SK-N-MC (cell line): Measurements from ENCODE around the gene SLC9A9.

Experiments used
- DNase-seq: peaks from one replicate; pipeline ENCODE4 v3.0.0-alpha.2; 2011; ENCODE audit warnings: low read depth, low spot score
- H3K27ac ChIP-seq: fragments of 200-600 bp; sonication (generic); 2 replicates; pipeline ENCODE4 v1.5.1; 2016; ENCODE audit warnings: mixed run types
- H3K36me3 ChIP-seq: fragments of 200-600 bp; sonication (generic); 2 replicates; pipeline ENCODE4 v1.6.1; 2017; ENCODE audit warnings: antibody characterized with exemption, low read length, mixed read lengths; ENCODE audit not compliant: insufficient read depth
- H3K4me3 ChIP-seq: fragments of 200-600 bp; sonication (generic); 2 replicates; pipeline ENCODE4 v1.5.1; 2016
- H3K9ac ChIP-seq: fragments of 200-600 bp; sonication (generic); 2 replicates; pipeline ENCODE4 v1.8.0; 2017; ENCODE audit warnings: mixed run types, mixed read lengths; ENCODE audit not compliant: insufficient read length
- H3K9me3 ChIP-seq: fragments of 200-600 bp; sonication (generic); 2 replicates; pipeline ENCODE4 v1.6.1; 2017; ENCODE audit warnings: low read depth, mild to moderate bottlenecking, antibody characterized with exemption, low read length, moderate library complexity, mixed read lengths
- EZH2 ChIP-seq: fragments of 200-600 bp; sonication (generic); IDR thresholded peaks from one replicate; pipeline ENCODE4 v1.6.1; 2017; ENCODE audit warnings: antibody characterized with exemption
- FOXP2 ChIP-seq: optimal IDR thresholded peaks from 2 replicates; pipeline ENCODE3; 2011; ENCODE audit warnings: mild to moderate bottlenecking, moderate library complexity; ENCODE audit not compliant: insufficient read depth; ENCODE audit errors: extremely low read length, control extremely low read depth
- POLR2AphosphoS5 ChIP-seq: IDR thresholded peaks from 2 replicates; pipeline ENCODE4 v1.6.1; 2012; ENCODE audit warnings: mild to moderate bottlenecking, low read depth, low read length, borderline replicate concordance

Gene SLC9A9

GRCh38 chr3:143428294-143428693 is 420.0 kb downstream of the SLC9A9 start:
- no peak overlapping the region for H3K9ac ChIP-seq
- no peaks in the 10 kb centered on the region for H3K9me3 ChIP-seq
- H3K4me3 ChIP-seq: no peak overlapping the region
- DNase-seq: no peak
- no peak for TF ChIP-seq EZH2
- TF ChIP-seq POLR2AphosphoS5: no peak
- TF ChIP-seq FOXP2: no peak
- no peaks in the 10 kb centered on the region for H3K36me3 ChIP-seq
- H3K27ac ChIP-seq: no peak overlapping the region

GRCh38 chr3:143427631-143428030 is 420.6 kb downstream of the SLC9A9 start:
- no peak for DNase-seq
- no peak overlapping the region for H3K27ac ChIP-seq

GRCh38 chr3:143424874-143425273 is 423.4 kb downstream of the SLC9A9 start:
- no peak for DNase-seq
- H3K9ac ChIP-seq: no peak overlapping the region
- TF ChIP-seq FOXP2: no peak
- no peak for TF ChIP-seq EZH2
- no peak for TF ChIP-seq POLR2AphosphoS5
- H3K4me3 ChIP-seq: no peak overlapping the region
- H3K36me3 ChIP-seq: no peaks in the 10 kb centered on the region
- no peak overlapping the region for H3K27ac ChIP-seq
- H3K9me3 ChIP-seq: no peaks in the 10 kb centered on the region

More at GRCh38 chr3:143427631-143428030, 420.6 kb downstream of the SLC9A9 start:
- no peaks in the 10 kb centered on the region for H3K9me3 ChIP-seq
- TF ChIP-seq EZH2: no peak
- no peak for TF ChIP-seq FOXP2
- TF ChIP-seq POLR2AphosphoS5: no peak
- H3K9ac ChIP-seq: no peak overlapping the region
- H3K4me3 ChIP-seq: no peak overlapping the region
- H3K36me3 ChIP-seq: no peaks in the 10 kb centered on the region

- Histone ChIP-seq H3K36me3 (no peaks in the 10 kb centered on the region), H3K27ac (no peak overlapping the region), H3K9ac (no peak overlapping the region), H3K4me3 (no peak overlapping the region), H3K9me3 (no peaks in the 10 kb centered on the region)
- no peak for DNase-seq
- no peak for TF ChIP-seq FOXP2
Observed at GRCh38 chr3:143421556-143421955, 426.7 kb downstream of the SLC9A9 start.

- no peak for DNase-seq
- Histone ChIP-seq H3K9me3 (no peaks in the 10 kb centered on the region), H3K27ac (no peak overlapping the region), H3K9ac (no peak overlapping the region), H3K36me3 (no peaks in the 10 kb centered on the region), H3K4me3 (no peak overlapping the region)
- TF ChIP-seq POLR2AphosphoS5 (no peak), EZH2 (no peak), FOXP2 (no peak)
Observed at GRCh38 chr3:143419611-143420010, 428.7 kb downstream of the SLC9A9 start.

GRCh38 chr3:143418391-143418790 is 429.9 kb downstream of the SLC9A9 start:
- TF ChIP-seq EZH2 (no peak), POLR2AphosphoS5 (no peak), FOXP2 (no peak)

GRCh38 chr3:143416229-143416628 is 432.0 kb downstream of the SLC9A9 start:
- no peak overlapping the region for H3K4me3 ChIP-seq
- H3K9ac ChIP-seq: no peak overlapping the region
- no peak overlapping the region for H3K27ac ChIP-seq
- TF ChIP-seq EZH2 (no peak), FOXP2 (no peak), POLR2AphosphoS5 (no peak)
- H3K9me3 ChIP-seq: no peaks in the 10 kb centered on the region
- H3K36me3 ChIP-seq: no peaks in the 10 kb centered on the region
- DNase-seq: no peak

More at GRCh38 chr3:143418391-143418790, 429.9 kb downstream of the SLC9A9 start:
- Histone ChIP-seq H3K36me3 (no peaks in the 10 kb centered on the region), H3K4me3 (no peak overlapping the region), H3K27ac (no peak overlapping the region), H3K9me3 (no peaks in the 10 kb centered on the region), H3K9ac (no peak overlapping the region)
- no peak for DNase-seq

- DNase-seq: no peak
- Histone ChIP-seq H3K9me3 (no peaks in the 10 kb centered on the region), H3K27ac (no peak overlapping the region), H3K4me3 (no peak overlapping the region), H3K36me3 (no peaks in the 10 kb centered on the region), H3K9ac (no peak overlapping the region)
- no peak for TF ChIP-seq EZH2
- no peak for TF ChIP-seq FOXP2
- TF ChIP-seq POLR2AphosphoS5: no peak
Observed at GRCh38 chr3:143414571-143415253, 433.6 kb downstream of the SLC9A9 start.

- TF ChIP-seq FOXP2: no peak
- TF ChIP-seq POLR2AphosphoS5: no peak
- no peak for TF ChIP-seq EZH2
- Histone ChIP-seq H3K9ac (no peak overlapping the region), H3K9me3 (no peaks in the 10 kb centered on the region)
Observed at GRCh38 chr3:143413372-143413771, 434.9 kb downstream of the SLC9A9 start.

More at GRCh38 chr3:143413372-143413771, 434.9 kb downstream of the SLC9A9 start:
- H3K36me3 ChIP-seq: no peaks in the 10 kb centered on the region
- no peak for DNase-seq
- H3K27ac ChIP-seq: no peak overlapping the region
- no peak overlapping the region for H3K4me3 ChIP-seq
